Neural cell (in vitro differentiated cells): ENCODE data around the gene LRRC72. TPM values are rescaled to one million over a fixed set of nuclear protein-coding genes. Genes with fewer than 3 reads are reported as not detected.

Source experiments
- H2AFZ ChIP-seq: fragments of 200-600, 300-800 bp; sonication (generic), shearing (Covaris generic); 2 replicates; pipeline ENCODE4 v1.6.0; 2014; ENCODE audit warnings: low read depth, mild to moderate bottlenecking, antibody characterized with exemption, low read length, moderate library complexity
- H3F3A ChIP-seq: fragments of 200-600 bp; shearing (Covaris generic); 2 replicates; pipeline ENCODE4 v1.6.1; 2016; ENCODE audit warnings: mild to moderate bottlenecking, moderate library complexity, mixed read lengths, antibody characterized with exemption, low read length; ENCODE audit not compliant: insufficient read depth, poor library complexity, severe bottlenecking
- H3K27ac ChIP-seq: fragments of 200-600, 300-800 bp; sonication (generic), shearing (Covaris generic); 2 replicates; pipeline ENCODE4 v1.5.1; 2014; ENCODE audit warnings: mild to moderate bottlenecking, low read length, moderate library complexity
- H3K27me3 ChIP-seq: fragments of 300-800, 200-600 bp; sonication (generic), shearing (Covaris generic); 2 replicates; pipeline ENCODE4 v1.6.0; 2014; ENCODE audit warnings: mild to moderate bottlenecking, low read depth, low read length, moderate library complexity; ENCODE audit not compliant: insufficient read depth
- H3K36me3 ChIP-seq: fragments of 300-800, 200-600 bp; sonication (generic), shearing (Covaris generic); 2 replicates; pipeline ENCODE4 v1.5.1; 2014; ENCODE audit warnings: mild to moderate bottlenecking, antibody characterized with exemption, low read length, moderate library complexity; ENCODE audit not compliant: insufficient read depth
- H3K4me2 ChIP-seq: fragments of 300-800, 200-600 bp; sonication (generic), shearing (Covaris generic); 2 replicates; pipeline ENCODE4 v1.6.0; 2014; ENCODE audit warnings: mild to moderate bottlenecking, low read length
- H3K4me3 ChIP-seq: fragments of 300-800, 200-600 bp; sonication (generic), shearing (Covaris generic); 2 replicates; pipeline ENCODE4 v1.5.1; 2014; ENCODE audit warnings: mild to moderate bottlenecking, low read length, moderate library complexity
- H3K79me2 ChIP-seq: fragments of 200-600 bp; shearing (Covaris generic); replicated peaks from 2 replicates; pipeline ENCODE4 v1.6.0; 2014; ENCODE audit warnings: mild to moderate bottlenecking, low read length, moderate library complexity; ENCODE audit not compliant: insufficient read depth
- H3K9ac ChIP-seq: fragments of 300-800, 200-600 bp; sonication (generic), shearing (Covaris generic); 2 replicates; pipeline ENCODE4 v1.6.1; 2016; ENCODE audit warnings: mild to moderate bottlenecking, low read length, mixed read lengths
- H3K9me2 ChIP-seq: fragments of 200-600 bp; shearing (Covaris generic); 2 replicates; pipeline ENCODE4 v1.6.1; 2016; ENCODE audit warnings: mild to moderate bottlenecking, low read length, mixed read lengths; ENCODE audit not compliant: insufficient read depth
- H3K9me3 ChIP-seq: fragments of 200-600, 300-800 bp; sonication (generic), shearing (Covaris generic); 2 replicates; pipeline ENCODE4 v1.6.1; 2016; ENCODE audit warnings: mild to moderate bottlenecking, mixed run types, low read length, moderate library complexity, mixed read lengths
- H4K20me1 ChIP-seq: fragments of 200-600 bp; shearing (Covaris generic); 2 replicates; pipeline ENCODE4 v1.6.1; 2016; ENCODE audit warnings: mild to moderate bottlenecking, mixed run types; ENCODE audit not compliant: insufficient read depth
- CTCF ChIP-seq: fragments of 450-650 bp; IDR thresholded peaks from 2 replicates; pipeline ENCODE4 v1.5.1; 2014; ENCODE audit warnings: antibody characterized with exemption, mild to moderate bottlenecking, moderate library complexity; ENCODE audit not compliant: poor library complexity, severe bottlenecking
- EP300 ChIP-seq: fragments of 450-650 bp; conservative IDR thresholded peaks from 2 replicates; pipeline ENCODE4 v1.6.1; 2014; ENCODE audit warnings: antibody characterized with exemption, mild to moderate bottlenecking, moderate library complexity; ENCODE audit not compliant: poor library complexity, severe bottlenecking
- EZH2 ChIP-seq: fragments of 200-600, 300-800 bp; shearing (Covaris generic), sonication (generic); IDR thresholded peaks from 2 replicates; pipeline ENCODE4 v1.6.1; 2014; ENCODE audit warnings: antibody characterized with exemption, low read length, borderline replicate concordance, mild to moderate bottlenecking; ENCODE audit not compliant: insufficient read depth, poor library complexity, severe bottlenecking
- MXI1 ChIP-seq: fragments of 450-650 bp; conservative IDR thresholded peaks from 2 replicates; pipeline ENCODE4 v1.6.1; 2014; ENCODE audit warnings: antibody characterized with exemption, mild to moderate bottlenecking; ENCODE audit not compliant: poor library complexity, severe bottlenecking
- POLR2AphosphoS5 ChIP-seq: IDR thresholded peaks from 2 replicates; pipeline ENCODE4 v1.6.1; 2012
- RAD21 ChIP-seq: fragments of 450-650 bp; conservative IDR thresholded peaks from 2 replicates; pipeline ENCODE4 v1.6.1; 2014; ENCODE audit warnings: antibody characterized with exemption, mild to moderate bottlenecking, moderate library complexity
- REST ChIP-seq: IDR thresholded peaks from 2 replicates; pipeline ENCODE4 v1.6.1; 2012; ENCODE audit warnings: borderline replicate concordance
- SMC3 ChIP-seq: fragments of 450-650 bp; conservative IDR thresholded peaks from 2 replicates; pipeline ENCODE4 v1.6.1; 2014; ENCODE audit warnings: antibody characterized with exemption, mild to moderate bottlenecking, moderate library complexity; ENCODE audit not compliant: poor library complexity
- TAF1 ChIP-seq: IDR thresholded peaks from 2 replicates; pipeline ENCODE4 v1.6.1; 2012; ENCODE audit warnings: low read depth
- polyA minus RNA-seq: library from RNA; depleted of rRNA, polyadenylated mRNA; stranded (reverse); fragments of >200 nt; gene quantifications from 2 replicates; pipeline ENCODE4 v1.2.3, GENCODE V29; 2014
- polyA plus RNA-seq: library from polyadenylated mRNA; depleted of rRNA; stranded (reverse); fragments of >200 nt; gene quantifications from 2 replicates; pipeline ENCODE4 v1.2.3, GENCODE V29; 2014

Gene LRRC72
- polyA plus RNA-seq (not detected in 2 replicates), polyA minus RNA-seq (not detected in 2 replicates)

- Histone ChIP-seq H3K9me2 (no peaks in the 10 kb centered on the region), H3K36me3 (no peaks in the 10 kb centered on the region), H3K79me2 (no peaks in the 10 kb centered on the region), H4K20me1 (no peaks in the 10 kb centered on the region), H3K27me3 (no peaks in the 10 kb centered on the region), H3K27ac (no peak within 1 kb of the TSS), H3K4me3 (no peak within 1 kb of the TSS), H3K9me3 (no peaks in the 10 kb centered on the region), H3K4me2 (no peak within 1 kb of the TSS), H3K9ac (no peak within 1 kb of the TSS), H3F3A (no peaks in the 10 kb centered on the region), H2AFZ (no peak within 1 kb of the TSS)
- no peak for TF ChIP-seq POLR2AphosphoS5
- no peak for TF ChIP-seq EP300
- no peak for TF ChIP-seq TAF1
- no peak for TF ChIP-seq SMC3
- no peak for TF ChIP-seq CTCF
- no peak for TF ChIP-seq RAD21
- no peak for TF ChIP-seq REST
- no peak for TF ChIP-seq EZH2
- no peak for TF ChIP-seq MXI1
Measured at GRCh38 chr7:16526742-16527540, at the start of gene LRRC72. LRRC72 (plus strand) TSS chr7:16526825; CDS start chr7:16526953, 128 bp downstream.

GRCh38 chr7:16479161-16479560, 47.5 kb upstream of the LRRC72 start:
- H3K27ac ChIP-seq, result no peak overlapping the region
- no peaks in the 10 kb centered on the region for H3K9me2 ChIP-seq
- H3K4me2 ChIP-seq, result no peak overlapping the region
- no peaks in the 10 kb centered on the region for H3K27me3 ChIP-seq
- H3F3A ChIP-seq, result no peaks in the 10 kb centered on the region
- no peaks in the 10 kb centered on the region for H3K79me2 ChIP-seq
- TF ChIP-seq MXI1 (no peak), SMC3 (no peak)
- H3K36me3 ChIP-seq, result no peaks in the 10 kb centered on the region
- H3K9me3 ChIP-seq, result no peaks in the 10 kb centered on the region
- H2AFZ ChIP-seq, result no peak overlapping the region
- no peak overlapping the region for H3K4me3 ChIP-seq
- no peaks in the 10 kb centered on the region for H4K20me1 ChIP-seq
- no peak overlapping the region for H3K9ac ChIP-seq
